ENCODE measurements around the gene PTX4.

Gene PTX4

DNA sequence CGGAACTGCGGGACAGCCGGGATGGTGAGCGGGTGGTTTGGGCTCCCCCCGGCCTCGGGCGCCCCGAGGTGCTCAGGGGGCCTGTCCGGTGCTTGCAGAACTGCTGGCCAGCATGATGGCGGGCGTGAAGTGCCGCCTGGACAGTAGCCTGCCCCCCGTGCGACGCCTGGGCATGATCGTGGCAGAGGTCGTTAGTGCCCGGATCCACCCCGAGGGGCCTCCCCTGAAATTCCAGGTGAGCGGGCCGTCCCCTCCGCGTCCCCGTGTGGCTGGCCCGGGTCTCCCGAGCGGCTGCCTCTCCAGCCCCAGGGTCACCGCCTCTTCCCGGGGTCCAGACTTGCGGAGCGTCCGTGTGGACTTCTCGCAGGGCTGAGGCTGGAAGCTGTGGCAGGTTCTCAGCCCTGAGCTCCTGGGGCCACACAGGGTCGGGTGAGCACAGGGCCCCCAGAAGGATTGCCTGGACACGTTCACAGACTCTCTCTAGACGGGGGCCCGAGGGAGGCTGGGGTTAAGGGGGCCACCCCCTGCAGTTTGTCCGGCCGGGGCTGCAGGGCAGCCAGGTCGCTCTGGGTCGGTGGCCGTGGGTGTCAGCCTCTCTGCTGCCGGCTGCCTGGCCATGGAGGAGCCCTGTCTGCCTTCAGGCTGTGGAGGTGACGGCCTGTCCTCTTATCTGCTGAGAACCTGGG is 11.9 kb upstream of the PTX4 start:
- DNase-seq (ENCODE audit: low spot score) = no peak

DNA sequence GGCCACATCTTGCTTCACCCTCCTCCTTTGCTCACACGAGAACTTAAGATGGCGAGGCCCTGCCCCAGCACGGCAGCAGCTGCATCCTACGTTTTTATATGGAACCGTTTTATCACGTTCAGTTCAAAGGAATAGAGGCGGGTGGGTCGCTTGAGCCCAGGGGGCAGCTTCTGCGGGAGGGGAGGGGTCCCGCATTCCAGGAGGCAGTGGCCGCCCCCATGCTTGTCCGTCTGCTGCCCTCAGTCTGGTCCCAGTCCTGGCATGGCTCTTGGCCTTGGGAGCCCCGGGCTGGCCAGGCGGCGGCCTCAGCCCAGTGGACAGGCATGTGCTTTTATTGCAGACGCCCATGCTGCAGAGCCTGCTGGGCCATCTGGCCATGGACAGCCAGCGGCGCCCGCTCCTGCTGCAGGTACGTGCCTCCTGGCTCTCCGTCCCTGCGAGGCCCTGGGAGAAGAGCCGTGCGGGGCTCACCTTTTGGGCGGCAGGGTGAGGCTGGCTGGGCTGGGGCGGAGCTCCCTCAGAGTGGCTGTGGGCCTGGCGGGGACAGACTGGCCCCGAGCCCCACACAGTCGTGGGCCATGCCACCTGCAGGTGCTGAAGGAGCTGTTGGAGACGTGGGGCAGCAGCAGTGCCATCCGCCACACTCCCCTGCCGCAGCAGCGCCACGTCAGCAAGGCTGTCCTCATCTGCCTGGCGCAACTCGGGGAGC is 11.2 kb upstream of the PTX4 start:
- no peak for DNase-seq (ENCODE audit: low spot score)

DNA sequence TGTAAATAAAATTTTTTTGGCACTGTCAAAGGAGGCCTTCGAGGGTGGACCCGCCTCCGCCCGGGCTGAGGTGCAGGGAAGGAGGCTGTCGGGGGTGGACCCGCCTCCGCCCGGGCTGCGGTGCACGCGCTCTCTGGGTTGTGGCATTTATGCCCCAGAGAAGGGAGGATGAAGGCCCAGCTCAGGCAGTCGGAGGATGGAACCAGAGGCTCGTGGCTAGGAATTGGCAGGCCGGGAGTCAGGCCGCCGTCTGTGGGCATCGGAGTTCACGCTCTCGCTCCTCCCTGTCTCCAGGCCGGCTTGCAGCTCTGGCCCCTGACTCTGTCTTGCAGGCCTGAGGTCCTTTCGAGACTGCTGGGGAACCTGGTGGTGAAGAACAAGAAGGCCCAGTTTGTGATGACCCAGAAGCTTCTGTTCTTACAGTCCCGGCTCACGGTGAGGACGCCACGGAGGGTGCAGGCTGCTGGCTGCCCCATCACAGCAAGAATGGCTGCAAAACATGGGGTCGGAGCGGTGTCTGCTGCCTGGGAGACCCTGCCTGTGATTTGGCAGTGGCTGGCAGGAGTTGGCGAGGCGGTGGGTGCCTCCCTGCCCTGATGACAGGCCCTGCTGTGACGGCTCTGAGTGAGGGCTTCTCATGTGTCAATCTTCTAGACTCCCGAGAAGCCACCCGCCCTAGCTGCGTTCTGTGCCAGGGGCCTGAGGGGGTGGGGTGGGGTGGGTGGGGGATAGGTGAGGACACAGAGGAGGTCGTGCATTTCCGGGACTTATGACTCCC is 10.3 kb upstream of the PTX4 start:
- no peak for DNase-seq (ENCODE audit: low spot score)

DNA sequence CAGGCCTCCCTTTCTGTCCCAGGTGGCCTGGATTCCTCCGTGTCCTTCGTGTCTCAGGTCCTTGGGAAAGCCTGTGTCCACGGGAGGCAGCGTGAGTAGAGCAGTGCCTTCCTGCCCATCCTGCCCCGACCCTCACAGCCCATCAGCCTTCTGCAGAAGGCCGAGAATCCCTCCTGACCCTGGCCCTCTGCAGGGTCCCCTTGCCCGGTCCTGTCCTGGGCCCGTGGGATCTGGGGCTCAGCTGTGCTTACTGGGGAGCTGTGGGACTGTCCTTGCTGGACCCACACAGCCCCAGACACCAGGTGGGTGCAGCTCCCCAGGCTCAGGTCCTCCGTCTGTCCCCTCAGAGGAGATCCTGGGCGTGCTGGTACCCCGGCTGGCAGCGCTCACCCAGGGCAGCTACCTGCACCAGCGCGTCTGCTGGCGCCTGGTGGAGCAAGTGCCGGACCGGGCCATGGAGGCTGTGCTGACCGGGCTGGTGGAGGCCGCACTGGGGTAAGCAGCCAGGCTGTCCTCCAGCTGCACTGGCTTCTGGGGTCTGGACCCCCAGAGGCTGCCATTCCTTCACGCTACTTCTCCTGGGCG is 8.4 kb upstream of the PTX4 start:
- DNase-seq (ENCODE audit: low spot score) = no peak

DNA sequence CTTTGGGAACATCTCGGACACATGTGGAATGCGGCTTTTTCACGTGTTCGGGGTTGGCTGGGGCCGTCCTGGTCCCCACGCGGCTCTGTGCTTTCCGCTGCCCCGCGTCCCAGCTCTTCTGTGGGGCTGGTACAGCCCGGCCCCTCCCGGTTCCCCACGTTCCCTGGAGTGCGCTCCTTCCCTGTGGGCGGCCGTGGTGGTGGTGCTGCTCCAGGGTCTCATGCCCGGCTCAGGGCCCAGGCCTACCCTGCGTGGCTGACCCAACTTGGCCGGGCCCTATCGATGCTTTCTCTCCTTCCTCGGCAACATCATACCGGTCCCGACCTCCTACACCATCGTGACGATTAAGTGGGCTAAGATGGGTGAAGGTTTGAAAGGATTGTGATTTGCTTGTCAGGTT is 7.7 kb upstream of the PTX4 start:
- DNase-seq (ENCODE audit: low spot score) = no peak

DNA sequence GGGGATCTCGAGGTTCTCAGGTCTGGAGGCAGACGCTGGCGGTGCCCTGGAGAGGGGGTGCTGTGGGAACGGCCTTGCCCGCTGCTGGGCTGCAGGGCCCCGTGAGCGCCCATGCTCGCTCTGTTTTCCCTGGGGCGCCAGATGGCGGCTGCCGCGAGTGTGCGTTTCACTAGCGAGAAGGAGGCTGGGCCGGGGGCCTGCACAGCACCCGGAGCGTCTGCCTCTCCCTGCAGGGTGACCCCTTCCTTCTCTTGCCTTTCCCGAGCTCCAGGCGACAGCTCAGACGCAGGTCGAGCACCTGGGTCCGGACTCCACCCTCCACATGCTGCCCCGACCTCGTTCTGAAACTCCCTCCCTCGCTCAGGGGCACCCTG is 7.1 kb upstream of the PTX4 start:
- DNase-seq (ENCODE audit: low spot score) = no peak

DNA sequence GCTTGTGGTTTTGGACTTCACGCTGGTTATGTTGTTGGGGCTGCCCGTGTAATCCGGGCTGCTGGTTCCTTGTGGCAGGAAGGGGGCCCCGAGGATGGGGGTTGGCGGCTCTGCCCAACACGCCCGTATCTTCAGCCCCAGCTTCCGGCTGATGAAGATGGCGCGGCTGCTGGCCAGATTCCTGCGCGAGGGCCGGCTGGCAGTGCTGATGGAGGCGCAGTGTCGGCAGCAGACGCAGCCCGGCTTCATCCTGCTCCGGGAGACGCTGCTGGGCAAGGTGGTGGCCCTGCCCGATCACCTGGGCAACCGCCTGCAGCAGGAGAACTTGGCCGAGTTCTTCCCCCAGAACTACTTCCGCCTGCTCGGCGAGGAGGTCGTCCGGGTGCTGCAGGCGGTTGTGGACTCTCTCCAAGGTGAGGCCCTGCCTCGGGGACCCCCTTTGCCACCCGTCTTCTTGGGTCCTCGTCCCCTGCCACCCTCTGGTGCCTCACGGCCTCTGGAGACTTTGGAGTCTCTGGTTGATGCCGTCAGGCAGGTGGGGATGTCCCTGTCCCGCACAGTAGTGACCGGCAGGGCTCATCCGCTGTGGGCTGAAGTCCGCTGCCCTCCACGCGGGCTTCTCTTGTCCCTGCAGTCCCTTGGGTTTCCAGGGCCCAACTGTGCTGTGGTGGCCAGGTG is 6.6 kb upstream of the PTX4 start:
- no peak for DNase-seq (ENCODE audit: low spot score)

DNA sequence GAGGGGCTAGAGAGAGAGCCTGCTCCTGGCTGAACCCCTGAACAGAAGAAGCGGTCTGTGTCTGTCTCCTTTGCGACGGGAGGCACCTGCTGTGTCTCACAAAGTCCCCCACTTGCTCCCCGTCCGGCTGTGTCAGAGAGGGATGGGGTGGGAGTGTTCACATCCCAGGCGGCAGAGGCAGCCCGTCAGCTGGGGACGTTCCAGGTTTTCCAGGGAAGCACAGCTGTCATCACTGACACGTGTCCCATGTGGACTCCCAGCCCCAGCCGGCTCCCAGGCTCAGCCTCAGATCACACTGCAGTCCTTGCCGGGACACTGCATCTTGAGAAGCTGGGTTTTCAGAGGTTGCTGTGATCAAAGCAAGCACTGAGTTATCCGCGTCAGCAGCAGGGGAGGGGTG is 6.0 kb upstream of the PTX4 start:
- DNase-seq (ENCODE audit: low spot score) = no peak

DNA sequence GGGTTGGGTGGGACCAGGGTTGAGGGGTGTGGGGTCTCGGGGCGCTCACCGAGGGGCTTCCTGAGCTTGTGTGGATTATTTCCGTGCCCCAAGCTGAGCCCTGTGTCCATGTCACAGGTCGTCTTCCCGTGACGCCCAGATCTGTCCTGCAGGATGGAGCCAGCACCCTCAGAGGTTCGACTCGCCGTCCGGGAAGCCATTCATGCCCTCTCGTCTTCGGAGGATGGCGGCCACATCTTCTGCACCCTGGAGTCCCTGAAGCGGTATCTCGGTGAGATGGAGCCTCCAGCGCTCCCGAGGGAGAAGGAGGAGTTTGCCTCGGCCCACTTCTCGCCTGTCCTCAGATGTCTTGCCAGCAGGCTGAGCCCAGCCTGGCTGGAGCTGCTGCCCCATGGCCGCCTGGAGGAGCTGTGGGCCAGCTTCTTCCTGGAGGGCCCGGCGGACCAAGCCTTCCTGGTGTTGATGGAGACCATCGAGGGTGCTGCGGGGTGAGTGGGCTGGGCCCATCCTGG is 5.4 kb upstream of the PTX4 start:
- DNase-seq (ENCODE audit: low spot score) = no peak

DNA sequence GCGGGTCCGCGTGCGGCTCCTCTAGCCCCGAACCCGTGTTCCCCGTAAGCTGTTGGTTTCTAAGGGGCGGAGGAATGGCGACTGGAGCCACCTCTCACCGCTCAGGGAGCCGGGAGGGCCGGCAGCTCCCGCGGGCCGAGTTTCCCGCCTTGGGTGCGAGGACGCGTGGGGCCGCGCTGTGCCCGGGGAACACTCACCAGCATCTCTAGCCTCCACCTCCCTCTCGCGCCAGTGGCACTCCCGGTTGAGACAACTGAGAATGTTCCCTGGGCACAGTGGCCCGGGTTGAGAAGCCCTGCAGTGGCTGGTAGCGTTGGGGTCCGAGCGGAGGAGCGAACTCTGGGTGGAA is 5.0 kb upstream of the PTX4 start:
- DNase-seq (ENCODE audit: low spot score) = no peak

DNA sequence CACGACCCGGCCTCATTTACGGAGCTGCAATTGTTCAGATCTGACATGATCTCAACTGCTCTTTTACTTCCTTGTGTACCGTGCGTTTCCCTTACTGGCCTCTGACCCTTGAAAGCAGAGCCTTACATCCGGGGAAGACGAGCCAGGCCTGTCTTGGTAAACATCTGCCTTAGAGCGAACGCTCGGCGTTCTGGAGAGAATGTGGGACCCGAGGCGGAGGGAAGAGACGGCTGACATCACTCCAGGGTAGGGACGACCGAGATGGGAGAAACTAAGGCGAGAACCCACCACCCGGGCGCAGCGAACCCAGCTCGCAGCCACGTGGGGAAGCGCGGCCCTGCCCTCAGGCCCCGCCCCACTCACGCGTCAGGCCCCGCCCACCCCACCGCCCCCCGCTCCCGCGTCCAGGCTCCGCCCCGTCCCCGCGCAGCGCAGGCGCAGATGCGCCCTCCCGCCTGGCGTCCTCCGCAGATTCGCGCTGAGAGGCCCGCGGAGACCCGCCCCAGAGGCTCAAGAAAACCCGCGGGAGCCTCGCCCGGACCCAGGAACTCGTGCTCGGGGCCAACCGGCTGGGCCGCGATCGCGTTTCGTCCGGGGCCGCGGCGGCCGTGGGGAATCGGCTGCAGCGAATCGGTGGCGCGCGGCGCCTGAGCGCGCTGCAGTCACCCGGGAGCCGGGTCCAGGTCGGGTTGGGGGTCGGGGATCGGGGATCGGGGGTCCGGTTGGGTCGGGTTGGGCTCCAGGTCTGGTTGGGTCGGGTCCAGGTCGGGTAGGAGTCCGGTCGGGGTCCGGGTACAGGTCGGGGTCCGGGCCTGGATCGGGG is 4.4 kb upstream of the PTX4 start, which contains the start of gene TELO2:
Gene TELO2 (plus strand): TSS at position 438 of the 823 bp plus-strand sequence. CDS start 922 bp downstream, outside the sequence.
- peak; percentile 92 for DNase-seq (ENCODE audit: low spot score)

DNA sequence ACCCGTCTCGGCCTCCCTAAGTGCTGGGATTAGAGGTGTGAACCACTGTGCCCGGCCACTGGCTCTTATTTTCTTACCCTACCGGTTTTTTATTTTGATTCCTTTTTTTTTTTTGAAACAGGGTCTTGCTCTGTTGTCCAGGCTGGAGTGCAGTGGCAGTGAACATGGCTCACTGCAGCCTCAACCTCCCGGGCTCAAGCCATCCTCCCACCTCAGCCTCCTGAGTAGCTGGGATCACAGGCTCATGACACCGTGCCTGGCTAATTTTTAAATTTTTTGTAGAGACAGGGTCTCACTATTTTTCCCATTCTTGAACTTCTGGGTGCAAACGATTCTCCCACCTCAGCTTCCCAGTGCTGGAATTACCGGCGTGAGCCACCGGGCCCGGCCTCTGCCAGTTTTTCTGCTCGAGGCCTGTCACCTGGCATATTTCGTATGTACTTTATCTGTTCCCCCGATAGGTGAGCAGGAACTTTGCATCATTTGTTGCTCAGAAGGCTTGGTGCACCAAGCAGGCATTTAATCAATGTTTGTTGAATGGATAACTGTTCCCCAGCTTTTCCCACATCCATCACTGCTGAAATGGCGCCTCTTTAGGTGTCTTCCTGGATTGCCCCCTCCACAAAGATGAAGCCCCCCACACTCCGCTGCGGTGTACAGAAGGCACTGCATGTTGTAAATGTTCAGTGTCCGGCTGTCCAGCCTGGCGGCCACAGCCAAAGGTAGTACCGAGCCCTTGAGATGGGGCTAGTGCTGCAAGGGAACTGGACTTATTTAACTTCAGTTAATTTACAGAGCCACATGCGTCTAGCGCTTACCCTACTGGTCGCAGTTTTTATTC is 3.6 kb upstream of the PTX4 start:
- peak; percentile 63 for DNase-seq (ENCODE audit: low spot score)

DNA sequence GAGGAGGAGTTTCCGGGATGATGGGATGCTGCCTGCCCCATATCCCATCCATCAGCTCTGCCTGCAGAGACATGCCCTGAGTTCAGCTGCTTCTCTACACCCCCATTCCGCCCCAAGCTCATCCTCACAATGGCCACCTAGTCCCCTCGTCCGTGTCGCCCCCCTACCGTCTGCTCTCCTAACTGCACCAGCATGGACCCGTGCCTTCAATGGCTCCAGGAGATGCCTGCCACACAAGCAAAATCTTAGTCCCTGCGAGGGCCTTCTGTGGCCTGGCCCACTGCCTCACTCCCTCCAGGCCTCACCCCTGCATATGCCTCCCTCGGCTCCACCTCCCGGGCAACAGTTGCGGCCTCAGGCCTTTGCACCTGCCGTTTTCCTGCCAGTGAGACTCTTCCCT is 2.6 kb upstream of the PTX4 start:
- no peak for DNase-seq (ENCODE audit: low spot score)

DNA sequence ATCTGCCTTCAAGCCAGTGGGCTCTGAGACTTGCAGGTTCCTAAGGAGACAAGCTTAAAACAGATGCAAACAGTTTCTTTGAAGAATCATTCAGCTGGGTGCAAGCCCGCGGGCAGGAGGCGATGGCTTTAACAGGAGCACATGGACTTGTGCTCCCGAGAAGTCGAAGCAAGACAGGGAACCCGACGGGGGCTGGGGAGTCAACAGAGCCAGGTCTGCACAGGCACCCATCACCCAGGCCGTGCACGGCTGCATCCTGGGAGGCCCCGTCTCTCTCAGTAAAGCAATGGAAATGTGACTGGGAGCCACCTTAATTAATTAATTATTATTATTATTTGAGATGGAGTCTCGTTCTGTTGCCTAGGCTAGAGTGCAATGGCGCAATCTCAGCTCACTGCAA is 333 bp upstream of the PTX4 start:
- DNase-seq (ENCODE audit: low spot score) = no peak

DNA sequence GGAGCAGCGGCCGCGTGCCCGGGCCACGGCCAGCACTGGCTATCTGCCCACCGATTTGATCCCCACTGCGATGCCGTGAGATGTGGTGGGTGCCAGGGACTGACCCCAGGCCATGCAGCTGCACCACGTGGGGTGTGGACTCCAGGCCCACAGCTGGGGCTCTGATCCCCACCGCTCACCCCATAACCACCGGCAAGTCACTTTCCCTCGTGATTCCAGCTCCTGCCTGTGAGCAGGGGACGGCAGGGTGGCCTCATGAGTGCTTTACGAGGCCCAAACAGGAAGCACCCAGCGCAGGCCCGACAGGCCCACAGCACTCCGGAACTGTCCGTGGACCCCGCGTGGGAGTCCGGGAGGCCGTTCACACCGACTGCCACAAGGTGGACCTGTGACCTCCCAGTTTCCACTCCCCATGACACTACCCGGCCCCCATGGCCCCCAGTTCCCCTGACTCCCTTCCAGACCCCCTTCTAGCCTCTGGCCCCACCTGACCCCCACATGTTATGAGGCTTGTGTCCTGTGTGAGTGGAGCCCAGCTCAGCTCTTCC is 616 bp downstream of the PTX4 start:
- DNase-seq (ENCODE audit: low spot score) = no peak

DNA sequence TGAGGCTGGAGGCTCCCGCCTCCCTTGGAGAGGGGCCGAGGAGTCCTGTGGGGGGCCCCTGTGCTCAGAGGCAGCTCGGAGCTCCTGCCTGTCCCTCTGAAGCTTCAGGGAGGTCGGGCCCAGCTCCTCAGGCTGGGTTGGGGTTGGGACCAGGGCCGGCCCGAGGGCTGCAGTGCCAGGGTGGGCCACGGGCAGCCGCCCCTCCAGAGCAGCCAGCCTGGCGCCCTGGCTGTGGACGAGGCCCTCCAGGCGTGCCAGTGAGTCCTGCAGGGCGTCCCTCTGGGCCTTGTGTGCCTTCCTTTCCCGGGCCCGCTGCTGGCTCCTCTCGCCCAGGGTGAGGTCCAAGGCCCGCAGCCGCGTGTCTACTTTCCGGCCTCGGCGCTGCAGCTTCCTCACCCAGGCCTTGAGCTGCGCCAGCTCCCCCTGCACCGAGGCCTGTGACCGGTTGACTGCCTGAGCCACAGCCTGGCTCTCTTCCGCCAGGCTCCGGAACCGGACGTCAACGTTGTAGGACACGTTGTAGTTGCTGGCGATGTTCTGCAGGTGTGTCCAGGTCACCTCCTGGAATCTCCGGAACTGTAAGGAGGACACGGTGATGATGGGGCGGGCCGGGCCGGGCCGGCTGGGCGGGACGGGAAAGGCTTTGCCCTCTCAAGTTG is 1.2 kb downstream of the PTX4 start:
- no peak for DNase-seq (ENCODE audit: low spot score)

DNA sequence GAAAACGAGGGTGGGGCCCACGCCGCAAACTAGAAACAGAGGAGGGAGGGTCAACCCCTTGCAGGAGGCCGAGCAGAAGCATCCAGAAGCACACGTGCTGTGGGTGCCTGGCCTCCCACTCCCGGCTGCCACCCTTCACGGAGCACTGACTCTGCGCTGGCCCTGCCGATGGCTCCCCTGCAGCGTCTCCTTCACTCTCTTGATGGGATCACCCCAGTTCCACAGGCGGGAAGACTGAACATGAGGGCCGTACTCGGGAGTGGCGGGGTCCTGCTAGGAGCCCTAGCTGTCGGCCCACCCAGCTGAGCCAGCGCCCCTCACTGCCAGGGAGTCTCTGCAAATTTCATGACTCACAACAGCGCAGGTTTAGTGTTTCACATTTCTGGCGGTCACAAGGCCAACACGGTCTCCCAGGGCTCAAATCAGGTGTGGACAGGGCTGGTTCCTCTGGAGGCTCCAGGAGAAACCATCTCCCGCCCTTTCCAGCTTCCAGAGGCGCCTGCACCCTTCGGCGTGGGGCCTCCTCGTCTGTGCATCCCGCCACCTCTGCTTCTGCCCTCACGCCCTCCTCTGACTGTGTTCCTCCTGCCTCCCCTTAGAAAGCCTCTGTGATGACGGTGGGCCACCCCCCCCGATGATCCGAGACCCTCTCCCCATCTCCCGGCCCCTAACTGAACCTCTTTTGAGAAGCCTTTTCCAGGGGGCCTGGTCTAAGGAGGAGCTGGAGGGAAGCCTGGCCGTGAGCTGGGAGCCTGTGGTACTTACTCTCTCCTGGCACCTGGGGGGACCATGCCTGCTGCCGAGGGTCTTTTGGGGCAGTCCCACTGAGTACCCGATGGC is 2.0 kb downstream of the PTX4 start:
- no peak for DNase-seq (ENCODE audit: low spot score)

DNA sequence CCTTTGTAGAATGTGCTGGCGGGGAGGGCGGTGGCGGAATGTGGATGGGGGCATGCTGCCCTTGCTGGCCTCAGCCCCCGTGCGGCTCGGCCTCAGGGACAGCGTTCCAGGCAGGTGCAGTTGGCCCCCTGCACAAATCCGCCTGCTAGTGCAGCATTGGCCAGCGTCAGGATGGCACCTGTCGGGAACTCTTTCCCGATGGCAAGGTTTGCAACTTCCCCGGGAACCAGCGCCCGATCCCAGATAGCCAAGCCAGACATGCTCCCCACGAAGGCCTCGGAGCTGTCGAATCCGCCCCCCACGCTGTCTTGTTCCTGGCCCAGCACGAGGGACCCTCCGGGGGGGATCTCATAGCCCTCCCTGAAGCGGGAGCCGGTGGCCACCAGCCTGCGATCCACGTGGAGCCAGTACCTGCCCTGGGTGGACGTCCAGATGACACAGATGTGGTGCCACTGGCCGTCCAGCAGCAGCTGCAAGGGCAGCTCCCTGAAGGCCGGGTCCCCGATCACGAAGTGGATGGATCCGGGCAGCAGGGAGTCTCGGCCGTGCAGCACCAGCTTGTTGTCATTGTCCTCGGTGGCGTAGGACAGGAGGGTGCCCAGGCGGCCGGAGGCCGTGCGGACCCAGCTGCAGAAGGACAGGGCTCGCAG is 2.8 kb downstream of the PTX4 start:
- no peak for DNase-seq (ENCODE audit: low spot score)
